Panc1 (cell line): ENCODE data around the gene COPS8. TPM values are rescaled to one million over a fixed set of nuclear protein-coding genes. Genes with fewer than 3 reads are reported as not detected.

Experiments
- ATAC-seq: fragments of 200-7000 bp; cut with Tn5 transposase; 2 replicates; pipeline ENCODE4 v1.9.1; 2020; ENCODE audit warnings: mild to moderate bottlenecking, moderate library complexity
- BruUV-seq: library from RNA; stranded (reverse); fragments of 400-500 nt; replicated peaks from 2 replicates; lab custom pipeline; 2021; lab: Mats Ljungman, UMichigan
- CTCF ChIA-PET: fragments of 300-600 bp; sonication (Branson Sonifier 250); formaldehyde crosslinking; loops from one replicate; lab custom pipeline; 2022; ENCODE audit warnings: antibody characterized with exemption; lab: Charles Lee
- POLR2A ChIA-PET: fragments of 300-600 bp; sonication (Branson Sonifier 250); formaldehyde crosslinking; loops from one replicate; lab custom pipeline; 2022; ENCODE audit warnings: antibody characterized with exemption; lab: Charles Lee
- DNase-seq: peaks from one replicate; pipeline ENCODE4 v3.0.0-alpha.2; 2010; ENCODE audit warnings: low read depth, low spot score
- H3K27ac ChIP-seq: 2 replicates; pipeline ENCODE4 v1.5.1; 2011; ENCODE audit warnings: mild to moderate bottlenecking, low read length, inconsistent platforms
- H3K27me3 ChIP-seq: fragments of 200-500 bp; sonication (Bioruptor generic); 2 replicates; pipeline ENCODE4 v1.6.0; 2014; ENCODE audit warnings: low read length, inconsistent platforms; ENCODE audit not compliant: control insufficient read depth, insufficient read depth
- H3K36me3 ChIP-seq: fragments of 200-500 bp; sonication (Bioruptor generic); 2 replicates; pipeline ENCODE4 v1.5.1; 2014; ENCODE audit warnings: inconsistent platforms, mild to moderate bottlenecking, low read length, moderate library complexity; ENCODE audit not compliant: control insufficient read depth, insufficient read depth
- H3K4me1 ChIP-seq: 2 replicates; pipeline ENCODE4 v1.5.1; 2011; ENCODE audit warnings: inconsistent platforms, mild to moderate bottlenecking, low read length, moderate library complexity; ENCODE audit not compliant: control insufficient read depth, insufficient read depth
- H3K4me3 ChIP-seq, 2 experiments: 2 replicates each; pipeline ENCODE4 v1.5.1; 2011 to 2012; ENCODE audit warnings: low read depth in 2 of 2, low read length in 2 of 2, mild to moderate bottlenecking in 2 of 2, inconsistent platforms in 1 of 2, moderate library complexity in 1 of 2
- H3K9me3 ChIP-seq: fragments of 200-500 bp; sonication (Bioruptor generic); 2 replicates; pipeline ENCODE4 v1.5.1; 2014; ENCODE audit warnings: low read depth, mild to moderate bottlenecking, inconsistent platforms, low read length, moderate library complexity; ENCODE audit not compliant: control insufficient read depth, insufficient read depth
- CTCF ChIP-seq: fragments of 450-650 bp; IDR thresholded peaks from 2 replicates; pipeline ENCODE4 v1.5.1; 2017; ENCODE audit warnings: mild to moderate bottlenecking
- POLR2AphosphoS5 ChIP-seq: IDR thresholded peaks from 2 replicates; pipeline ENCODE4 v1.6.1; 2012; ENCODE audit warnings: mild to moderate bottlenecking, low read depth, low read length, moderate library complexity
- SIN3A ChIP-seq: IDR thresholded peaks from 2 replicates; pipeline ENCODE4 v1.6.1; 2012; ENCODE audit warnings: low read depth, mild to moderate bottlenecking, low read length, moderate library complexity, borderline replicate concordance; ENCODE audit not compliant: insufficient read depth
- TCF7L2 ChIP-seq: IDR thresholded peaks from 2 replicates; pipeline ENCODE4 v1.6.1; 2011; ENCODE audit warnings: mild to moderate bottlenecking, low read depth, low read length, inconsistent platforms
- in situ Hi-C: cut with HindIII; loops from 2 replicates; pipeline ENCODE4 v1.10.0; 2016; ENCODE audit warnings: low sequenced_read_pairs, low pct_unique_long_range_greater_than_20kb
- intact Hi-C: fragments of 100-400 bp; cut with micrococcal nuclease; formaldehyde crosslinking; loops from one replicate; pipeline ENCODE4 v1.10.0; 2022; ENCODE audit not compliant: unreplicated experiment
- total RNA-seq: library from RNA; stranded (reverse); gene quantifications from one replicate; pipeline ENCODE4 v1.2.1, GENCODE V29; 2021; ENCODE audit not compliant: unreplicated experiment
- TF ChIP-seq, protein P1 (sequence below), 2 experiments: IDR thresholded peaks; 2 replicates each; pipeline ENCODE4 v1.6.1; 2011 to 2012; ENCODE audit warnings: low read depth in 2 of 2, control low read depth in 1 of 2, low read length in 1 of 2, mild to moderate bottlenecking in 1 of 2, moderate library complexity in 1 of 2; ENCODE audit not compliant: insufficient read depth in 1 of 2

Gene COPS8
- total RNA-seq, 1 experiment from 2014 or later: 57.9 TPM

DNA sequence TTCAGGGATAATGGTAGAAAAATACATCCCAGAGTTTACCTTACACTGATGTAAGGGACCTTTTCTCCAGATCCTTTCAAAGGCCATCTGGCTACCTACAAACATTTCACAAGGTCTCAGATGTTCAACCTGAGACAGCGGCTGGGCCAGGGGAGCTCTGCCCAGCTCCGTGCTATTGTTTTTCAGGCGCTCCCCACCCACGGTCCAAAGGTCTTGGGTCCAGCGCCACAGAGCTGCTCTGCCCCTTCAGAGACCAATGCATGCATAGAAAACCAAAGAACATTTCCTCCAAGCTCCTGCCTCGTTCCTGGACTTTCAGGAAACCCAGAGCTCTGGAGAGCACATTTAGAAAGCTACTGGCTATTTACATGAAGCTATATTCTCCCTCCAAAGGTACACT is 40.3 kb downstream of the COPS8 start:
- H3K36me3 ChIP-seq: no peaks in the 10 kb centered on the region

DNA sequence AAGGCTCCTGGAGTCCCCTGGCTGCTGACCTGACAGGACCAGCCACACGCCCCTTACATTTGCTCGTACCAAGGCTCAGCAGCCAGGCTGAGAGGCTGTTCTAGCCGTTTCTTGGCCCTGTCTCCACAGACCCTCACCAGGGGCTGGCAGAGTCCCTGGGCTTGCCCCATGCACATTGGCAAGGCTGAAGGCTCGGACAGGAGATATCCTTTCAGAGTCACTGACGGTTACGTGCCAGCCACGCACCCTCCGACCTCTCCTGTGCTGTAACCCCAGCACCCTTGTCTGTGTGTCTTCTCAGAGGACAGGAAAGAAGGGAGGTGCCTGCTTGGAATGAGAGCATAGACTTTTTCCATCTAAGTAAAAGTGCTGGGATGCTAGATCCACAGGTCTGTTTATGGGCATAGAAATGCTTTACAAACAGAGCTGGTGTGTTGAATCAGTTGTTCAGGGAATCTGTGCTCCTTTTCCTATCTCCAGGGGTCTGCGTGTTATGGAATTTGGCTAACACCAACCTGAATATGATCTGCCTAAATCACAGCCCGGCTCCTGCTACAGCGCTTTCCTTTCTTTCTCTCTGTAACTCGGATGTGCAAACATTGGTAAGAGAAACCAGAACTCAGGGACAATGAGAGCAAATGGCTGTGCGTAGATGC is 41.0 kb downstream of the COPS8 start:
- H3K9me3 ChIP-seq: no peaks in the 10 kb centered on the region
- H3K4me3 ChIP-seq: no peak overlapping the region
- CTCF ChIA-PET: no interaction called here
- POLR2A ChIA-PET: no interaction called here
- in situ Hi-C loops (no loop called here), intact Hi-C loops (no loop called here)
- TF ChIP-seq CTCF (no peak), POLR2AphosphoS5 (no peak), SIN3A (no peak), TCF7L2 (no peak)
- TF ChIP-seq, protein P1, sequence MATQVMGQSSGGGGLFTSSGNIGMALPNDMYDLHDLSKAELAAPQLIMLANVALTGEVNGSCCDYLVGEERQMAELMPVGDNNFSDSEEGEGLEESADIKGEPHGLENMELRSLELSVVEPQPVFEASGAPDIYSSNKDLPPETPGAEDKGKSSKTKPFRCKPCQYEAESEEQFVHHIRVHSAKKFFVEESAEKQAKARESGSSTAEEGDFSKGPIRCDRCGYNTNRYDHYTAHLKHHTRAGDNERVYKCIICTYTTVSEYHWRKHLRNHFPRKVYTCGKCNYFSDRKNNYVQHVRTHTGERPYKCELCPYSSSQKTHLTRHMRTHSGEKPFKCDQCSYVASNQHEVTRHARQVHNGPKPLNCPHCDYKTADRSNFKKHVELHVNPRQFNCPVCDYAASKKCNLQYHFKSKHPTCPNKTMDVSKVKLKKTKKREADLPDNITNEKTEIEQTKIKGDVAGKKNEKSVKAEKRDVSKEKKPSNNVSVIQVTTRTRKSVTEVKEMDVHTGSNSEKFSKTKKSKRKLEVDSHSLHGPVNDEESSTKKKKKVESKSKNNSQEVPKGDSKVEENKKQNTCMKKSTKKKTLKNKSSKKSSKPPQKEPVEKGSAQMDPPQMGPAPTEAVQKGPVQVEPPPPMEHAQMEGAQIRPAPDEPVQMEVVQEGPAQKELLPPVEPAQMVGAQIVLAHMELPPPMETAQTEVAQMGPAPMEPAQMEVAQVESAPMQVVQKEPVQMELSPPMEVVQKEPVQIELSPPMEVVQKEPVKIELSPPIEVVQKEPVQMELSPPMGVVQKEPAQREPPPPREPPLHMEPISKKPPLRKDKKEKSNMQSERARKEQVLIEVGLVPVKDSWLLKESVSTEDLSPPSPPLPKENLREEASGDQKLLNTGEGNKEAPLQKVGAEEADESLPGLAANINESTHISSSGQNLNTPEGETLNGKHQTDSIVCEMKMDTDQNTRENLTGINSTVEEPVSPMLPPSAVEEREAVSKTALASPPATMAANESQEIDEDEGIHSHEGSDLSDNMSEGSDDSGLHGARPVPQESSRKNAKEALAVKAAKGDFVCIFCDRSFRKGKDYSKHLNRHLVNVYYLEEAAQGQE (IDR thresholded peaks at IDR 0.05; ENCODE audit: insufficient read depth in 1 of 2, low read depth in 2 of 2, low read length in 1 of 2): no peak
- DNase-seq: no peak
- peak overlapping the region; percentile 76 for H3K27ac ChIP-seq
- BruUV-seq: no TSS peak
- H3K4me1 ChIP-seq: peaks cover 19% of the 10 kb centered on the region
- no peak for ATAC-seq
- no peaks in the 10 kb centered on the region for H3K27me3 ChIP-seq
- H3K36me3 ChIP-seq: no peaks in the 10 kb centered on the region

More for the DNA sequence above, 40.3 kb downstream of the COPS8 start:
- ChIA-PET CTCF (no interaction called here), POLR2A (no interaction called here)
- DNase-seq (no peak), ATAC-seq (no peak)
- H3K27me3 ChIP-seq: no peaks in the 10 kb centered on the region
- intact Hi-C loops (no loop called here), in situ Hi-C loops (no loop called here)
- H3K4me1 ChIP-seq: peaks cover 19% of the 10 kb centered on the region
- no peak overlapping the region for H3K4me3 ChIP-seq
- no peaks in the 10 kb centered on the region for H3K9me3 ChIP-seq
- no TSS peak for BruUV-seq
- TF ChIP-seq CTCF: no peak
- TF ChIP-seq SIN3A: no peak
- TF ChIP-seq POLR2AphosphoS5: no peak
- no peak for TF ChIP-seq TCF7L2
- TF ChIP-seq, protein P1 (IDR thresholded peaks at IDR 0.05; ENCODE audit: insufficient read depth in 1 of 2, low read depth in 2 of 2, low read length in 1 of 2): no peak
- peak overlapping the region; percentile 76 for H3K27ac ChIP-seq
